Medulla oblongata (tissue), 1 donor: Measurements from ENCODE around the gene CPD.
"Not testable (repeated sequence)": the region's sequence is repeated elsewhere in the genome, so short reads cannot be mapped to it uniquely, and the experiment has no call there.

Experiments used
- DNase-seq: peaks from one replicate; pipeline ENCODE4 v3.0.0-alpha.2; 2015; ENCODE audit errors: extremely low spot score

Gene CPD

DNA sequence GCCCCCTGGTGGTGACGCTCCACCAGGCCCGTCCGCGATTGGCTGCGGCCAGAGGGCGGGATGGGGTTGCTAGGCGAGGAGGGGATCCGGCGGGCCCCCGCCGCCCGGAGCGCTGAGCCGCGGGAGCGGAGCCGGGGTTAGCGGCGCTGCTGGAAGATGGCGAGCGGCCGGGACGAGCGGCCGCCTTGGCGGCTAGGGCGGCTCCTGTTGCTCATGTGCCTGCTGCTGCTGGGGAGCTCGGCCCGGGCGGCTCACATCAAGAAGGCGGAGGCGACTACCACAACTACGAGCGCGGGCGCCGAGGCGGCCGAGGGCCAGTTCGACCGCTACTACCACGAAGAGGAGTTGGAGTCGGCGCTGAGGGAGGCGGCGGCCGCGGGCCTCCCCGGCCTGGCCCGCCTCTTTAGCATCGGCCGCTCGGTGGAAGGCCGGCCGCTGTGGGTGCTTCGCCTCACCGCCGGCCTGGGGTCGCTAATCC lies at the start of gene CPD:
Gene CPD, plus strand, starts transcription at position 103 of the 478 bp plus-strand sequence. Its CDS starts 54 bp downstream, at position 157.
- peak; percentile 98 for DNase-seq

DNA sequence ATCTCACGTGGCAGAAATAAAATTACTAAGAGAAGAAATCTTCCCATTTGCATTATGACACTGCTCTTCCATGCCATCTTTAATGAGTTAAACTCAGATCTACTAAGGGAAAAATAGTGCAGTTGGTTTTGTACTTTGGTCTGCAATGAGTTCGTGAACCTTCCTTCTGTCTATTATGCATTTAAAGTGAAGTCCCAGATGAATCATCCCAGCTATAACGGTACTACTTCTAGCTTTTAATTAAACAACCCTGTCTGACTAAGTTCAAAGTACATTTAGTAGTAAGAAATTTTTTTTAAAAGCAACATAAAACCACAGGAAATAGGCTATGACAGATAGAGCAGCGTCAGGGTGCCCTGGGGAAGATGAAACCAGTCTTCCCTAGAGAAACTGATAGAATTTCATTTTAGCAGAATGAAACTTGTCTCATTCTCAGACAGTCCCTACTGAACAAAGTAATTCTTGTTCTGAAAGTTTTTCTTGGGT lies 46.6 kb upstream of the CPD start:
- DNase-seq, result no peak

DNA sequence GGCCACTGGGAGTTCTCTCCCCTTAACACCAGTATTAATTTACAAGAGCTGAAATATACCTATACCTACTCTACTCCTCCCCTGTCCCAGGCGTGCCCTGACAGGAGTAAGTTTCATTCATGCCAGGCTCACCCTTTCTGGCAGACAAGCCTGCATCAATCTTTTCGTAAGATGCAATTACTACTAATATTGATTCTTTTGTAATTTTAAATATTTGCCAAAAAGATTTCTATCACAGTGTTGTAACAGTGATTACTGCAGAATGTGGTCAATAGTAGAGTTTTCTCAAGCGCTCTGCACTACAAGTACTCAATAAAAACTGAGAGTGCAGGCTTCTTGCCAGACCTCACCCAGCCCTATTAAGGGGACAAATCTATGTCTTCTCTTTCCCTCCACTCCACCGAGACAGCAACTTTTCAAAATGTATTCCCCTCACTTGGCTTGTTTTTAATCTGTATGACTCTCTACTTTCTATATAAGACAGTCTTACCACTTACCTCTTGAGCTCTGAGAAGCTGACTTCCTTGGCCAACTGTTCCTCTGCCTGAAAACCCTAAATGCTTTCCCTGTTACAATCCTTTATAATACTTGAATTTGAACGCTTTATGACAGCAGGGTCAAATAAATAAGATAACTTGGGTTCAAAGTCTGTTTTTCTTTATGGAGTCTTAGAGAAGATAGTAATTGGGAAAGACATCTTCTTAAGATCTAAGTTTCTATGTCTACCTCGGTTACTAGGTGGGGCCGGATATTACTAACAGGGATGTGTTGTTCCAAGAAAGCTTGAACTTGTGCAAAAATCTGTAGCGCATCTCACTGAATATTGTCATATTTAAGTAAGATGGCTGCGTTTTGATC lies 45.0 kb upstream of the CPD start, which contains the start of gene TMIGD1:
Gene TMIGD1, minus strand, starts transcription at position 555 of the 858 bp plus-strand sequence. CDS start 1,924 bp downstream, outside the sequence.
- DNase-seq, result no peak

DNA sequence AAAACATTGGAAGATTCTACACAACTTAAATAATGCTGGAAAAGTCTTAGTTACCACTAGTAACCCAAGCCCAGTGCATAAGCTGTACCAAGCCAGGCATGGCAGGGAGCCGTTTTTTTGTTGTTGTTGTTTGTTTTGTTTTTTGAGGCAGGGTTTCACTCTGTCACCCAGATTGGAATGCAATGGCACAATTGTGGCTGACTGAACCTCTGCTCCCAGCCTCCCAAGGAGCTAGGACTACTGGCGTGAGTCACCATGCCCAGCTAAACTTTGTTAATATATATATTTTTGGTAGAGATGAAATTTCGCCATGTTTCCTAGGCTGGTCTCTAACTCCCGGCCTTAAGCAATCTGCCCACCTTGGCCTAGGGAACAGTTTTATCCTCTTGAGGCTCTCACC lies 44.3 kb upstream of the CPD start:
- DNase-seq, result no peak

DNA sequence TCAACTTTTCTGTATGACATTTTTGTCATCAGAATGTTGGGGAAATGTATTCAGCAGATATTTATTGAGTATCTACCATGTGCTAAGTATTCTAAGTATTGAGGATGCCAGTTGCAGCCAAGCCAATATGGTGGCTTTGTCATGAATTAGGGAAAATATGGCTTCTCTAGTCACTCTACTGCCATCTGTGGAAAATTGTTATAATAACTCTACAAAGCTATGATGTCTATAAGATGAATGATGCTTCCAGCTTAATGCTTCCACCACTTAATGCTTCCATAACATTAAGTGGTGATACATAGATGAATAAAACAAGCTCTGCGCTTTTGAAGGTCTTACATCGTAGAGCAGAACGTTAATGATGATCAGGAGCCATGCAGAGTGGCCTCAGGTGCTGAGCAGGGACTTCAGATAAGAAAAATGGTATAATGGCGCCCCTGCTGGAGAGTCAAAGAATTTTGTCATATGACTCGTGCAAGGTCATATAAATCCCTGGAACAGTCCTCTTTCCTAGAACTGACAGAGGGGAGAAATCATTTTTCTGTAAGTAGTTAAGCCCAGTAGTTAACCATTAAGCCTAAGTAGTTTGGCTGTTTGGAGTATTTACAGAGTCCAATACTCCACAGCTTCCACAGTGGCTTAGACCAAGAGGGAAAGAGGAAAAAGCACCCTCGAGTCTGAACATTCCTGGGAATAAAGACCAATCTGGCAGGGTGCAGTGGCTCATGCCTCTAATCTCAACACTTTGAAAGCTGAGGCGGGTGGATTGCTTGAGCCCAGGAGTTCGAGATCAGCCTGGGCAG lies 42.2 kb upstream of the CPD start:
- DNase-seq, result no peak

DNA sequence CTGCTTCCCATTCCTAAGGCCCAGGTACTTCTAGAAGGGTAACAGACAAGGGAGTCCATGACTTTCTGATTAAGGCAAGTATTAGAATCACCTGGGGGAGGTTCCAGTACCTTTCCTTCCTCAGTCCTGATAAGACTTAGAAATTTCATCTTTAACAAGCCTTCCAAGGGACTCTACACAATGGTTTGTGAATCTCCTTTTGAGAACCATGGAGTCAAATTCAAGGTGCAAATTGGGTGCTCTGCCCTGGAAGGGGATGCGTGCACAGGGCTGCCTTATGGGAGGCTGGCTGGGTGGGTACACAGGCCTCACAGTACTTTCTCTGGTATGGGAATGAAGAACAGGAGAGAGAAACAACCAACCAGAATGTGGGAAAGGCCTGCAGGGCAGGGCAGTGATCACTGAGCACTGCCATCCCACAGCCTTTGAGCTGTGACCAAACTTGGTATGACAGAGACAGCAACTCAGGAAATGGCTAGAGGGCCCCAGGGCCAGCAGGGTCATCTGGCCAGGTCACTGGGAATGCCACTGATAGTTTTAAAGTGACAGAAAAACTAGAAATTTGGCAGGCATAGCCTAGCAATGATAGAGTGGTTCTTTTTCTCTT lies 41.2 kb upstream of the CPD start:
- no peak for DNase-seq

DNA sequence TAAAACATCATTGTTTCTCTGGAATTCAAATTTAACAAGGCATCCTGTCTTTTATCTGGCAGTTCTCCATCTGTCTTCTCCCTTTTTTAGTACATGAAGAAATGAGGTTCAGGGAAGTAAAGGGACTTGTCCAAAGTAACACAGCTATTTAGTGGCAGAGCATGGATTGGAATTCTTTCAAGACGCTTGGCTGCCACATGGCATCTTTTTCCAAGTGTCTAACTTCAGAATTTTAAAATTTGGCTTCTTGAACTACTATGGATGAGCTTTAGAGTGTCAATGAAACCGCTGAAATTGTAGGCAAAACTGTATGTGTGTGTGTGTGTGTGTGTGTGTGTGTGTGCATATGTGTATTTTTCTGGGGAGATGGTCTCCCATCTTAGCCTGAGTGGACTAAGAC lies 39.6 kb upstream of the CPD start:
- DNase-seq, result no peak

DNA sequence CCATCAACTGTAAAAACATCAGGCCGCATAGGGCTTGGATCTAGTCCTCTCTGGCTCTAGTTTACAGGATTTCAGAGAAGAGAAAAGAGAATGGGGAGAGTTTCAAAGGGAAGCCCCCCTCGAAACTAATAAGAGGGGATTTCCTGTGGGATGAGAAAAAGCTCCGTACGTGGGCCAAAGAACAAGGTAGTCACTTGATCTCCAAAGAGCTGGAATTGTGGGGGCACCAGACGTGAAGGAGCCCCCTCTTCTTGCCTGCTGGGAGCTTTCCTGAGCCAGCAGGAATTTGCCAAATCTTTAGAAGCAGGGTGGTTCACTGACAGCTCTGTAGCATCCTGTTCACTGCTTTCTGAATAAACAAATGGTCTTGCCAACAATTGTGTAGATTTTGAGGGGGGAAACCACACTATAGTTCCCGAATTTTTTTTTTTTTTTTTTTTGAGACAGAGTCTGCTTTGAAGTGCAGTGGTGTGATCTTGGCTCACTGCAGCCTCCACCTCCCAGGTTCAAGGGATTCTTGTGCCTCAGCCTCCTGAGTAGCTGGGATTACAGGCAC lies 37.8 kb upstream of the CPD start:
- DNase-seq, result no peak

DNA sequence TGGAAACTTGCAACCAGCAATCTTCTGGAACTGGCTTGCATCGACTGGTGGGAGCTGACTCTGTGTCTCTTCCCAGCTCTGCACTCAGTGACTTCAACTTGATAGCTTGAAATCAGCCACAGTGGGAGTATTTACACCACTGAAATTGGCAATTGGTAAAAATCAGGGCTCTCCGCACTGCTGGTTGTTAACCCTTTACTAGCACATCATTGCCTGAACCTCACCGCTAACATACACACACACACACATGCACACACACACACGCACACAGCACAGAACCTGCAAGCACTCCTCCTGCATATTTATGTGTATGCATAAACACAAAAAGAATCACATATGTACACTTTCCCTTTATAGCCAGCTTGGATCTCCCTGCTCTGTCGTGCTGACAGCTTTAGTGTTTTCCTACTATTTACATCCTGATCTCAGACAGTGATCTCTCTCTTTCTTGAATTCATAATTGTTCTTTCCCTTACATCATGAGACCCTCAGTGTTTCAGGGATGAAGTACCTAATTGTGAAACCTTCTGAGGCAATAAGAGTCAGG lies 37.0 kb upstream of the CPD start:
- DNase-seq, result no peak

DNA sequence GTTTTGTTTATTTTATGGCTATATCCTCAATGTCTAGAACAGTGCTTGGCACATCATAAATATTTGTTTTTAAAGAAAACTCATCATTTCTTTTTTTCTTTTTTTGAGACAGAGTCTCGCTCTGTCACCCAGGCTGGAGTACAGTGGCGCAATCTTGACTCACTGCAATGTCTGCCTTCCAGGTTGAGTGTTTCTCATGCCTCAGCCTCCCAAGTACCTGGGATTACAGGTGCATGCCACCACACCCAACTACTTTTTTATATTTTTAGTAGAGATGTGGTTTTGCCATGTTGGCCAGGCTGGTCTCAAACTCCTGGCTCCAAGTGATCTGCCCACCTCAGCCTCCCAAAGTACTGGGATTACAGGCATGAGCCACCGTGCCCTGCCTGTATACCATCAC lies 35.5 kb upstream of the CPD start:
- DNase-seq, result not testable (repeated sequence)

DNA sequence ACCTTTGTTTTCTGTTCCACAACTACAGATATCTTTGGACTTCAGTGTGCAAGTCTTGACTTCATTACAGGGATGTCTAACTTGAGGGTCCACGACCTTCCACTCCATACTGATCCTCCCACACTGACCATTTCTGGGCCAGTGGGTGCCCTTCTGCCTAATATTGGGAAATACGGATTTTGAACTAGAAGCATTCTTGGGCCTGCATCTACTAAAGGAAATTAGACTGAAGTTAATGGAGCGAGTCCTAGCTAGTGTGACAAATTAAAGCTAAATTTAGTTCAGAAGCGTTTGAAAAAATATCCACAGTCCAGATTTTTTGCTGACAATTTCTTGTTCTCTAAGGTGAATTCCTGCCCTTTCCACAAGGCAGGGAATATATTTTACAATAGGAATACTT lies 34.9 kb upstream of the CPD start:
- DNase-seq, result no peak

DNA sequence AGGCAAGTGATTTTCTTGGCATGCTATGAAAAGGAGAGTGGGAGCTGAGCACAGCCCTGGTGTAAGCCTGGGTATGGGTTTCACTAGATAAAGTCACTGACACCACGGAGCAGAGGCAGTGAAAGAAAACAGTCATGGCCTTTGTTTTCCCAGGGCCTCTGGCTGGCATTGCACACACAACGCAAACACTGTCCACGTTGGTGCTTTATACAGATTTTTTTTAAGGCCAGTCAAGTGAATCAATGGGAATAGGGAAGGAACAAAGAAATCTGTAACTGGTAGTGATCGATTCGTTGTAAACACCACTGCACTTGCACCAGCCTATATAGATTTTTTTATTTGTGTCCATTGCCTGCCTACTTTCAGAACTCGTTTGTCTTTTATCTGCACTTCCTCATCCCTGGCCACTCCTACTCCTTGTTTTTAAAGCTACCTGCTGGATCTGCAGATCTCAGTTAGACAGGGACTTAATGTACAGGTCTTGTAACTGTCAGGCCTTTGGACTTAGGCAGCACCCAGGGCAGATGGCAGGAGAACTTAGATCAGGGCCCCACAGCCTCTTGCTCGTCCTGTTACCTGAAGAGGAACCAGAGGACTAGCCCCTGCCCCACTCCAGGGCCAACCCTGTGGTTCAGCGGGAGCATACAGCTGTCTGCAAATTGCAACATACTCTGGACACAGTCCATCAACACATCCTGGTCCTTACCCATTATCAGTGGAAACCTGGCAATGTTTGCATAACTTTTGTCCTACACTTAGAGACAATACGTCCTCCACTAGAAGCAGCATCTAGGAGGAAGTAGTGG lies 34.2 kb upstream of the CPD start:
- peak; percentile 91 for DNase-seq

DNA sequence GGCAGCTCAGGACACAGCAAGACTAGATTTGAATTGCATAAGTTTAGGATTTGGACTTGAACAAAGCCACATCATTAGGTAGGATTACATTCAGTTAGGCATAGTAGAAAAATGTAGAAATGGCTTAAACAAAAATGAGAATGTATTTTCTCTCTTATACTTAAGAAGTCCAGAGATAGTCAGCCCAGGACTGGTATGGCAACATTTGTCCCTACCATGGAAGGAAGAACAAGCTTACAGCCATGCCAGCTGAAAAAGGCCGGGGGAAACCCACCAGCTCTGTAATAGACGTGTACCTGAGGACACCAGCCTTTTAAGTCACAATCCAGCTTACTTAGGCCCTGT lies 33.7 kb upstream of the CPD start:
- no peak for DNase-seq

DNA sequence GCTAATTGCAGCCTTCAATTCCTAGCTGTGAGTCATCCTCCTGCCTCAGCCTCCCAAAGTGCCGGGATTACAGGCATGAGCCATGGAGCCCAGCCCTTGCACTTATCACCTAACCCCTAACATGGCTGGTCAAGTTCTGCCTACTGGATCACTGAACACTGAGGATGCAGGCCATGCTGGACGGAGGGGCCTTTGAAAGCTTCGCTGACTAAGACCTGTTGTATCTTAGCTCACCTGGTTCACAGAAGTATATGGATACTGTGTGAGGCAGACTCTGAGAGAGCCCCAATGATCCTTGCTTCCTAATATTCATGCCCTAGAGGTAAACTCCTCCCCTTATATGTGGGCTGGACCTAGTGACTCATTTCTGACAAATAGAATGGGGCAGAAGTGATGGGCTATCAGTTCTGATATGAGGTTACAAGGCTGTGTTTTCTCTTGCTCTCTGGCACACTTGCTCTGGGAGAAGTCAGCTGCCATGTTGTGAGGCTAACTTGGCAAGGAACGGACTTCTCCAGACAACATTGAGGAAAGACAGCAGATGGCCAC lies 33.1 kb upstream of the CPD start:
- DNase-seq, result no peak

DNA sequence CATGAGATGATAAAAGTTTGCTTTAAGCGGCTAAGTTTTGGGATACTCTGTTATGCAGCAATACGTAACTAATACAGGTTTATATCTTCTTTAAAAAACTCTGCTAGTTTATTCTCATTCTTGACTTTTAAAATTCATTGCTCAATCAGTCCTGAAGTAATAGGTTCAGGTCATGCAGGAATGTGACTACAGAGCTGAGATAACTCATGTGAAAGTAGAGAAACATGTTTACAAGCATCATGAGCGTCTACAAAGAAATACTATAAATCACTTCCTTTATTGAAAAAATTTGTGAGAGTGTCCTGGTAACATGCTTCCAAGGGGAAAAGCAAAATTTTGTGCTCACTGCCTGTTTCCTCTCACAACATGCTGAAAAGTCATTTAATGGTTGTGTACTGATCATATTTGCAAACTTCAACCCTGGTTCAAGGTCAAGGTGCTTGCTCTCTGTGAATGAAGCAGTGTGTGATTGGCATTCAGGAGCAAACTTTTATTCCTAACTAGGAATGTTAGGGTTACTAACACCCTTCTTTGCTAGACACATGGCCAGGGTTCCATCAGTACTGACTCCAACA lies 32.4 kb upstream of the CPD start:
- DNase-seq, result no peak

DNA sequence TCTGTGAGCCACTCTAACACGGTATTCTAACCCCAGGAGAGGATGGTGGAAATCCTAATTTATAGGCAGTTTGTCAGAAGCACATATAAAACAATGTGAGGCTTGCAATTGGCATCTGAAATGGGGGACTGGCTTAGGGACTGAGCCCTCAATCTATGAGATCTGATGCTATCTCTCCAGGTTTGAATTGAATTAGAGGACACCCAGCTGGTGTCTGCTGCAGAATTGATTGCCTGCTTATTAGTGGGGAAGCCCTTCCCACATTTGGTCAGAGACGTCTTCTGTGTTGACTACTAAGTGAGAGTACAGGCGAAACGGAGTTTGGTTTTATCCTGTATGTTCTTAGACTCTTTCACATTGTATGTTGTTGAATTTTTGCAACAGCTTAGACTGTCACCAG lies 31.2 kb upstream of the CPD start:
- DNase-seq, result no peak

DNA sequence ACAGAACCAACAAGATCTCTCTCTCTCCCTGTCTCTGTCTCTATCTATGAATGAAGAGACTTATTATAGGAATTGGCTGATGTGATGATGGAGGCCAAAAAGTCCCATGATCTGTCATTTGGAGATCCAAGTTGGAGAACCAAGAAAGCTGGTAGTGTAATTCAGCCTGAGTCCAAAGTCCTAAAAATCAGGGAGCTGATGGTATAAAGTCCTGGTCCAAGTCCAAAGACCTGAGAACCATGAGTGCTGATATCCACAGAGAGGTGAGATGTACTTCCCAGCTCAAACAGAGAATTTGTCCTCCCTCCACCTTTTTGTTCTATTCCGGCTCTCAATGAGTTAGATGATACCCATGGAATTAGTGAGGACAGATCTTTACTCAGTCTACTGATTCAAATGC lies 29.5 kb upstream of the CPD start:
- no peak for DNase-seq

DNA sequence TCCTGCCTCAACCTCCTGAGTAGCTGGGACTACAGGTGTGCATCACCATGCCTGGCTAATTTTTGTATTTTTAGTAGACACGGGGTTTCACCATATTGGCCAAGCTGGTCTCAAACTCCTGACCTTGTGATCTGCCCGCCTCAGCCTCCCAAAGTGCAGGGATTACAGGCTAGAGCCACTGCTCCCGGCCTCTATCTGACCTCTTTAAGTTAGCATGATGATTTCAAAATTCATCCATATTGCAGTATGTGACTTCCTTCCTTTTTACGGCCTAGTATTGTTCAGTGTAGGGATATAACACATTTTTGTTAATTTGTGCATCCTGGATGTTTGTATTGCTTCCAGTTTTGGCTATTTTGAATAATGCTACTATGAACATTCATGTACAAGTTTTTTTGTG lies 27.5 kb upstream of the CPD start:
- not testable (repeated sequence) for DNase-seq

DNA sequence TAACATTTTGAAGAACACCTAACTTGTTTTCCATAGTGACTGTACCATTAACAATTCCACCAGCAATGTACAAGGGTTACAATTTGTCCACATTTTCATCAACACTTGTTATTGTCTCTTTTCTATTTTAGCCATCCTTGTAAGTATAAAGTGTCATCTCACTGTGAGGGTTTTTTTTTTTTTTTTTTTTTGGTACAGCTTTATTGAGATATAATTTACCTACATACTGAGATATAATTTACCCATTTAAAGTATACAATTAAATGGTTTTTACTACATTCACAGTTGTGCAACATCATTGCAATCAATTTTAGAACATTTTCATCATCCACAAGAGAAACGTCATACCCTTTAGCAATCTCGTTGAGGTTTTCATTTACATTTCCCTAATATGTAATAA lies 27.0 kb upstream of the CPD start:
- no peak for DNase-seq

DNA sequence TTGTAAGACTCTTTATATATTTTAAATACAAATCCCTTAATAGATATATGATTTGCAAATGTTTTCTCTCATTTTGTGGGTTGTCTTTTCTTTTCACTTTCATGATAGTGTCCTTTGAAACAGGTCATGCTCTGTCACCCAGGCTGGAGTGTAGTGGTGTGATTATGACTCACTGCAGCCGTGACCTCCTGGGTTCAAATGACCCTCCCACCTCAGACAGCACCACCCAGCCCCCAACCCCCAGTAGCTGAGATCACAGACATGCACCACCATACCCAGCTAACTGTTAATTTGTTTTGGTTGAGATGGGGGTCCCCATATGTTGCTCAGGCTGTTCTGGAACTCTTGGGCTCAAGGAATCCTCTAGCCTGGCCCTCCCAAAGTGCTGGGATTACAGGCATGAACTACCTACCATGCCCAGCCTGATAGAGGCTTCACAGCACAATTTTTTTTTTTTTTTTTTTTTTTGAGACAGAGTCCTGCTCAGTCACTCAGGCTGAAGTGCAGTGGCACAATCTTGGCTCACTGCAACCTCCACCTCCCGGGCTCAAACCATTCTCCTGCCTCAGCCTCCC lies 26.4 kb upstream of the CPD start:
- no peak for DNase-seq
